Measurements from ENCODE around the gene OR1N2.

DNA sequence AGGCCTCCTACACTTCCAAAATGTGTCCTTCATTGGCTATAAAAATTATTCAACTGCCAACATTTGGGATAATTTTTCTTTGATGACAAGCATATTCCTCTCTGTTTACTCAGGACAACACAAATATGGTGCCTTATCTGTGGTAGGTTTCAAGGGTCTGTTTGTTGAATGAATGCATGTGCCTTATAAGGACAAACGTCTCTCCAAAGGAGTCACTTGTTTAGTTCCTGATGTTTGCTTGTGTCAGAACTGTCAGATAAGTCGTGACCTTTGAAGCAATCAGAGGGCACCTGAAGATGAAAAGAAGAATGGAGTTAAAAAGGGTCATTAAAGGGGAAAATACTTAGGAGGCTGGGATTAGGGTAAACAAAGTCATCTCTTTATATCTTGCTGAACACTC is 45.9 kb upstream of the OR1N2 start:
- TF ChIP-seq POLR2A (IDR thresholded peaks at IDR 0.05), result no peak
- no peak for TF ChIP-seq CTCF (IDR thresholded peaks at IDR 0.05 in 4 of 5, conservative IDR thresholded peaks at IDR 0.05 in 1 of 5)
